Adrenal gland (tissue), 5 donors: ENCODE results near the gene DIAPH2.

ENCODE experiments used
- POLR2A ChIP-seq, 2 donors: fragments of 450-650 bp; IDR thresholded peaks; one replicate each; pipeline ENCODE4 v1.6.1; 2017; ENCODE audit warnings: antibody characterized with exemption in 2 of 2, mild to moderate bottlenecking in 2 of 2, moderate library complexity in 1 of 2
- TF ChIP-seq, protein P1 (sequence below), 6 experiments: fragments of 450-650 bp in 4 of 6; fragments of 200-600 bp in 2 of 6; sonication (generic) in 1 of 6; IDR thresholded peaks; 1 replicate in 5 of 6; 2 replicates in 1 of 6; pipeline versions ENCODE4 v1.5.1 to v1.8.0; 2016 to 2021; ENCODE audit warnings: antibody characterized with exemption in 6 of 6, mild to moderate bottlenecking in 2 of 6, moderate library complexity in 1 of 6
- donor health status: DM: no; HTN: no; CAD: no.

DNA sequence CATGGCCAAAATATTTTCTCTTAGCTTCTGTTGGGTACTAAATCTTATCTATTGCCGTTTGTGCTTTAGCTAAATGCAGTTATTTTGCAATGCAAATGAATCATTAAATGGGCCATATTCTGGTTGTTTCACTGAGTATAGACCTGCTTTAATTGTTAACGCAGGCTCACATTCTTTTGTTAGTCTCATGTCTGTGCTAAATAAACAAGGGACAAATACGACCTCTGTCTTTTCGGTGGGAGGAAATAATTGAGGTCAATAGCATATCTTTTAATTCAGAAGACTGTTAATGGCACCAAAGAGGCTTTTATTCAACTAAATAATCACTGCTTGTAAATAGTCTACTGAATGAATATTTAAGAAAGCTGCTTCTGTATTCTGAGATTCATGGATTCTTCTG is 76.9 kb downstream of the DIAPH2 start:
- TF ChIP-seq, protein P1, sequence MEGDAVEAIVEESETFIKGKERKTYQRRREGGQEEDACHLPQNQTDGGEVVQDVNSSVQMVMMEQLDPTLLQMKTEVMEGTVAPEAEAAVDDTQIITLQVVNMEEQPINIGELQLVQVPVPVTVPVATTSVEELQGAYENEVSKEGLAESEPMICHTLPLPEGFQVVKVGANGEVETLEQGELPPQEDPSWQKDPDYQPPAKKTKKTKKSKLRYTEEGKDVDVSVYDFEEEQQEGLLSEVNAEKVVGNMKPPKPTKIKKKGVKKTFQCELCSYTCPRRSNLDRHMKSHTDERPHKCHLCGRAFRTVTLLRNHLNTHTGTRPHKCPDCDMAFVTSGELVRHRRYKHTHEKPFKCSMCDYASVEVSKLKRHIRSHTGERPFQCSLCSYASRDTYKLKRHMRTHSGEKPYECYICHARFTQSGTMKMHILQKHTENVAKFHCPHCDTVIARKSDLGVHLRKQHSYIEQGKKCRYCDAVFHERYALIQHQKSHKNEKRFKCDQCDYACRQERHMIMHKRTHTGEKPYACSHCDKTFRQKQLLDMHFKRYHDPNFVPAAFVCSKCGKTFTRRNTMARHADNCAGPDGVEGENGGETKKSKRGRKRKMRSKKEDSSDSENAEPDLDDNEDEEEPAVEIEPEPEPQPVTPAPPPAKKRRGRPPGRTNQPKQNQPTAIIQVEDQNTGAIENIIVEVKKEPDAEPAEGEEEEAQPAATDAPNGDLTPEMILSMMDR (IDR thresholded peaks at IDR 0.05) = no peak
- TF ChIP-seq POLR2A (IDR thresholded peaks at IDR 0.05) = no peak
